Measurements from ENCODE around the gene GPC5.

GRCh38 chr13:92042522-92042921, 644.1 kb downstream of the GPC5 start:
- TF ChIP-seq TARDBP (IDR thresholded peaks at IDR 0.05), result no peak
- TF ChIP-seq BHLHE40 (IDR thresholded peaks at IDR 0.05; ENCODE audit: borderline replicate concordance), result no peak
- no peak for TF ChIP-seq SUZ12 (IDR thresholded peaks at IDR 0.05)
- no peak for TF ChIP-seq FOXA1 (IDR thresholded peaks at IDR 0.05)
- no peak for TF ChIP-seq ZNF384 (IDR thresholded peaks at IDR 0.05)
- TF ChIP-seq FOXM1 (IDR thresholded peaks at IDR 0.05; ENCODE audit: borderline replicate concordance), result no peak
- no peak for TF ChIP-seq ELF4 (IDR thresholded peaks at IDR 0.05)
- TF ChIP-seq FOXK2 (IDR thresholded peaks at IDR 0.05), result no peak
- no peak for TF ChIP-seq CTBP1 (IDR thresholded peaks at IDR 0.05; ENCODE audit: borderline replicate concordance)
- no peak for TF ChIP-seq ARNT (IDR thresholded peaks at IDR 0.05)
- no peak for TF ChIP-seq SP1 (IDR thresholded peaks at IDR 0.05)

Data from HEK293T (cell line).